Upper lobe of left lung (tissue), 4 donors: ENCODE data around the gene EXOSC9.

ENCODE experiments used
- EP300 ChIP-seq, 4 donors: sonication (generic); formaldehyde crosslinking; IDR thresholded peaks; one replicate each; pipeline ENCODE4 v1.5.1; 2017; ENCODE audit warnings: antibody characterized with exemption in 4 of 4, control low read depth in 2 of 4
- POLR2A ChIP-seq, 4 donors: fragments of 450-650 bp; IDR thresholded peaks; one replicate each; pipeline ENCODE4 v1.5.1; 2016 to 2017; ENCODE audit warnings: antibody characterized with exemption in 4 of 4, mild to moderate bottlenecking in 2 of 4
- POLR2AphosphoS5 ChIP-seq, 2 donors: sonication (generic); formaldehyde crosslinking; IDR thresholded peaks; one replicate each; pipeline ENCODE4 v1.5.1; 2017; ENCODE audit warnings: antibody characterized with exemption in 2 of 2
- TF ChIP-seq, protein P1 (sequence below), 6 experiments: fragments of 450-650 bp in 4 of 6; fragments of 200-600 bp in 2 of 6; sonication (generic) in 2 of 6; IDR thresholded peaks; one replicate each; pipeline ENCODE4 v1.5.1; 2016 to 2019; ENCODE audit warnings: antibody characterized with exemption in 6 of 6

GRCh38 chr4:121758925-121759568, 42.1 kb upstream of the EXOSC9 start:
- TF ChIP-seq, protein P1, sequence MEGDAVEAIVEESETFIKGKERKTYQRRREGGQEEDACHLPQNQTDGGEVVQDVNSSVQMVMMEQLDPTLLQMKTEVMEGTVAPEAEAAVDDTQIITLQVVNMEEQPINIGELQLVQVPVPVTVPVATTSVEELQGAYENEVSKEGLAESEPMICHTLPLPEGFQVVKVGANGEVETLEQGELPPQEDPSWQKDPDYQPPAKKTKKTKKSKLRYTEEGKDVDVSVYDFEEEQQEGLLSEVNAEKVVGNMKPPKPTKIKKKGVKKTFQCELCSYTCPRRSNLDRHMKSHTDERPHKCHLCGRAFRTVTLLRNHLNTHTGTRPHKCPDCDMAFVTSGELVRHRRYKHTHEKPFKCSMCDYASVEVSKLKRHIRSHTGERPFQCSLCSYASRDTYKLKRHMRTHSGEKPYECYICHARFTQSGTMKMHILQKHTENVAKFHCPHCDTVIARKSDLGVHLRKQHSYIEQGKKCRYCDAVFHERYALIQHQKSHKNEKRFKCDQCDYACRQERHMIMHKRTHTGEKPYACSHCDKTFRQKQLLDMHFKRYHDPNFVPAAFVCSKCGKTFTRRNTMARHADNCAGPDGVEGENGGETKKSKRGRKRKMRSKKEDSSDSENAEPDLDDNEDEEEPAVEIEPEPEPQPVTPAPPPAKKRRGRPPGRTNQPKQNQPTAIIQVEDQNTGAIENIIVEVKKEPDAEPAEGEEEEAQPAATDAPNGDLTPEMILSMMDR (IDR thresholded peaks at IDR 0.05): no peak
- TF ChIP-seq POLR2AphosphoS5 (IDR thresholded peaks at IDR 0.05): no peak
- no peak for TF ChIP-seq EP300 (IDR thresholded peaks at IDR 0.05)
- TF ChIP-seq POLR2A (IDR thresholded peaks at IDR 0.05): no peak
